ENCODE results near the gene EFCAB11. TPM values are rescaled to one million over a fixed set of nuclear protein-coding genes. Genes with fewer than 3 reads are reported as not detected.

Gene EFCAB11
- total and polyA plus RNA-seq, 9 of the 15 experiments (the other 6 are each of a cell fraction or from before 2014, with no cell fraction given), result 13.4 to 37.9 (median 17.4) TPM

- TF ChIP-seq ATF3 (IDR thresholded peaks at IDR 0.05) (no peak), ATF3 (CRISPR knock-in tag; conservative IDR thresholded peaks at IDR 0.05) (no peak), E2F6 (IDR thresholded peaks at IDR 0.05; ENCODE audit: borderline replicate concordance in 1 of 2, extremely low read depth in 1 of 2, insufficient read depth in 1 of 2, insufficient read length in 1 of 2, low read depth in 1 of 2, low read length in 1 of 2, poor library complexity in 1 of 2, severe bottlenecking in 1 of 2) (no peak), ZNF586 (CRISPR knock-in tag; conservative IDR thresholded peaks at IDR 0.05) (no peak), ZBTB8A (IDR thresholded peaks at IDR 0.05; ENCODE audit: partially characterized antibody) (no peak), DMBX1 (CRISPR knock-in tag; IDR thresholded peaks at IDR 0.05; ENCODE audit: borderline replicate concordance) (no peak), SAFB2 (IDR thresholded peaks at IDR 0.05; ENCODE audit: borderline replicate concordance, low read depth, low read length, severe bottlenecking) (no peak), ETS1 (conservative IDR thresholded peaks at IDR 0.05; ENCODE audit: control insufficient read depth, low read depth, low read length) (no peak), ZNF511 (CRISPR knock-in tag; IDR thresholded peaks at IDR 0.05) (no peak), XRCC4 (IDR thresholded peaks at IDR 0.05; ENCODE audit: extremely low read depth, insufficient read depth, insufficient read length) (no peak)
Measured at GRCh38 chr14:89810101-89810500, 144.4 kb downstream of the EFCAB11 start (continued).
